Neural crest cell (in vitro differentiated cells): ENCODE measurements around the gene IBSP. TPM values are rescaled to one million over a fixed set of nuclear protein-coding genes. Genes with fewer than 3 reads are reported as not detected.
A peak's percentile ranks its signal among the peaks of the same experiment; 100 is the strongest.

Source experiments
- DNase-seq: peaks from one replicate; pipeline ENCODE4 v3.0.0; 2021; ENCODE audit warnings: low read depth, mixed read lengths, low spot score
- H3K27ac Mint-ChIP-seq: one replicate; pipeline ENCODE4 v1.8.0; 2021; ENCODE audit warnings: mild to moderate bottlenecking, mixed read lengths; ENCODE audit not compliant: unreplicated experiment
- H3K27me3 Mint-ChIP-seq: 2 replicates; pipeline ENCODE4 v1.8.0; 2021; ENCODE audit warnings: low read depth, mild to moderate bottlenecking, mixed read lengths
- H3K36me3 Mint-ChIP-seq: 2 replicates; pipeline ENCODE4 v1.8.0; 2021; ENCODE audit warnings: low read depth, mild to moderate bottlenecking, mixed read lengths
- H3K4me1 Mint-ChIP-seq: 2 replicates; pipeline ENCODE4 v1.8.0; 2021; ENCODE audit warnings: mixed read lengths
- H3K4me3 Mint-ChIP-seq: one replicate; pipeline ENCODE4 v1.8.0; 2021; ENCODE audit warnings: mild to moderate bottlenecking, mixed read lengths
- H3K9me3 Mint-ChIP-seq: 2 replicates; pipeline ENCODE4 v1.8.0; 2021; ENCODE audit warnings: mixed read lengths
- CTCF ChIP-seq: fragments of 200-600 bp; sonication (generic); conservative IDR thresholded peaks from 2 replicates; pipeline ENCODE4 v1.5.0; 2021; ENCODE audit warnings: antibody characterized with exemption, mild to moderate bottlenecking
- total RNA-seq: library from RNA; stranded (reverse); gene quantifications from 2 replicates; pipeline ENCODE4 v1.2.1, GENCODE V29; 2021

Gene IBSP
- total RNA-seq, 1 donor from 2014 or later = not detected

GRCh38 chr4:87838205-87838604, 38.9 kb downstream of the IBSP start:
- H3K36me3 Mint-ChIP-seq = no peaks in the 10 kb centered on the region
- H3K4me1 Mint-ChIP-seq = peaks cover 31% of the 10 kb centered on the region
- peak; percentile 49 for TF ChIP-seq CTCF
- no peak for DNase-seq
- no peak overlapping the region for H3K4me3 Mint-ChIP-seq
- no peaks in the 10 kb centered on the region for H3K27me3 Mint-ChIP-seq
- no peak overlapping the region for H3K27ac Mint-ChIP-seq
- no peaks in the 10 kb centered on the region for H3K9me3 Mint-ChIP-seq

GRCh38 chr4:87838890-87839591, 39.7 kb downstream of the IBSP start:
- H3K27ac Mint-ChIP-seq = no peak overlapping the region
- H3K4me1 Mint-ChIP-seq = peaks cover 31% of the 10 kb centered on the region
- H3K27me3 Mint-ChIP-seq = no peaks in the 10 kb centered on the region
- H3K36me3 Mint-ChIP-seq = no peaks in the 10 kb centered on the region
- no peak for DNase-seq
- H3K9me3 Mint-ChIP-seq = no peaks in the 10 kb centered on the region
- H3K4me3 Mint-ChIP-seq = no peak overlapping the region
- TF ChIP-seq CTCF = peak; percentile 81

- peak; percentile 39 for TF ChIP-seq CTCF
- H3K27me3 Mint-ChIP-seq = no peaks in the 10 kb centered on the region
- H3K36me3 Mint-ChIP-seq = no peaks in the 10 kb centered on the region
- H3K9me3 Mint-ChIP-seq = no peaks in the 10 kb centered on the region
- no peak overlapping the region for H3K4me3 Mint-ChIP-seq
- H3K4me1 Mint-ChIP-seq = peaks cover 31% of the 10 kb centered on the region
- DNase-seq = no peak
- no peak overlapping the region for H3K27ac Mint-ChIP-seq
These were observed 40.2 kb downstream of the IBSP start for GRCh38 chr4:87839592-87839946.

- no peaks in the 10 kb centered on the region for H3K36me3 Mint-ChIP-seq
- no peaks in the 10 kb centered on the region for H3K9me3 Mint-ChIP-seq
- DNase-seq = no peak
- TF ChIP-seq CTCF = no peak
- peak overlapping the region; percentile 90 for H3K27ac Mint-ChIP-seq
- peaks cover 31% of the 10 kb centered on the region for H3K4me1 Mint-ChIP-seq
- H3K27me3 Mint-ChIP-seq = no peaks in the 10 kb centered on the region
- H3K4me3 Mint-ChIP-seq = peak overlapping the region; percentile 3
These were observed 40.8 kb downstream of the IBSP start for GRCh38 chr4:87840149-87840548.

GRCh38 chr4:87843936-87844335, 44.6 kb downstream of the IBSP start:
- DNase-seq = no peak
- H3K27me3 Mint-ChIP-seq = no peaks in the 10 kb centered on the region
- H3K4me3 Mint-ChIP-seq = no peak overlapping the region
- no peaks in the 10 kb centered on the region for H3K36me3 Mint-ChIP-seq
- no peak overlapping the region for H3K27ac Mint-ChIP-seq
- H3K4me1 Mint-ChIP-seq = peaks cover 26% of the 10 kb centered on the region
- no peaks in the 10 kb centered on the region for H3K9me3 Mint-ChIP-seq
- no peak for TF ChIP-seq CTCF
